Hepatocyte (in vitro differentiated cells): ENCODE results near the gene BCAS3. TPM values are rescaled to one million over a fixed set of nuclear protein-coding genes. Genes with fewer than 3 reads are reported as not detected.
"Not testable (repeated sequence)": the region's sequence is repeated elsewhere in the genome, so short reads cannot be mapped to it uniquely, and the experiment has no call there.

ENCODE experiments used
- DNase-seq: peaks from one replicate; pipeline ENCODE4 v3.0.0-alpha.2; 2016; ENCODE audit warnings: low spot score
- H2AFZ ChIP-seq: fragments of 200-600 bp; sonication (generic); 2 replicates; pipeline ENCODE4 v1.6.0; 2016; ENCODE audit warnings: antibody characterized with exemption, mild to moderate bottlenecking
- H3K27ac ChIP-seq: fragments of 200-600 bp; sonication (generic); 2 replicates; pipeline ENCODE4 v1.5.1; 2016; ENCODE audit warnings: mild to moderate bottlenecking
- H3K27me3 ChIP-seq: fragments of 200-600 bp; sonication (generic); 2 replicates; pipeline ENCODE4 v1.6.1; 2016
- H3K36me3 ChIP-seq: fragments of 200-600 bp; sonication (generic); replicated peaks from 2 replicates; pipeline ENCODE4 v1.5.1; 2016; ENCODE audit warnings: low read depth; ENCODE audit not compliant: insufficient read depth
- H3K4me1 ChIP-seq: fragments of 200-600 bp; sonication (generic); 2 replicates; pipeline ENCODE4 v1.5.1; 2016; ENCODE audit warnings: mild to moderate bottlenecking, moderate library complexity; ENCODE audit not compliant: insufficient read depth
- H3K4me2 ChIP-seq: fragments of 200-600 bp; sonication (generic); 2 replicates; pipeline ENCODE4 v1.6.0; 2016
- H3K4me3 ChIP-seq: fragments of 200-600 bp; sonication (generic); 2 replicates; pipeline ENCODE4 v1.5.1; 2016; ENCODE audit warnings: mild to moderate bottlenecking
- H3K79me2 ChIP-seq: fragments of 200-600 bp; sonication (generic); 2 replicates; pipeline ENCODE4 v1.6.0; 2017; ENCODE audit warnings: mild to moderate bottlenecking
- H3K9me2 ChIP-seq: fragments of 200-600 bp; sonication (generic); replicated peaks from 2 replicates; pipeline ENCODE4 v1.6.0; 2017; ENCODE audit warnings: mild to moderate bottlenecking; ENCODE audit not compliant: insufficient read depth
- H3K9me3 ChIP-seq: fragments of 200-600 bp; sonication (generic); 2 replicates; pipeline ENCODE4 v1.5.1; 2016; ENCODE audit warnings: low read depth, mild to moderate bottlenecking
- H4K20me1 ChIP-seq: fragments of 200-600 bp; sonication (generic); 2 replicates; pipeline ENCODE4 v1.6.0; 2016; ENCODE audit warnings: mild to moderate bottlenecking; ENCODE audit not compliant: insufficient read depth, poor library complexity, severe bottlenecking
- CTCF ChIP-seq: fragments of 200-600 bp; sonication (generic); IDR thresholded peaks from 2 replicates; pipeline ENCODE4 v1.5.1; 2016; ENCODE audit warnings: antibody characterized with exemption, mild to moderate bottlenecking; ENCODE audit not compliant: poor library complexity
- EZH2 ChIP-seq: fragments of 200-600 bp; sonication (generic); IDR thresholded peaks from 2 replicates; pipeline ENCODE4 v1.6.1; 2016; ENCODE audit warnings: antibody characterized with exemption, mild to moderate bottlenecking, borderline replicate concordance
- EZH2phosphoT487 ChIP-seq: fragments of 200-600 bp; sonication (generic); IDR thresholded peaks from one replicate; pipeline ENCODE4 v1.6.1; 2018; ENCODE audit warnings: antibody characterized with exemption, mild to moderate bottlenecking, low read depth, moderate library complexity; ENCODE audit not compliant: unreplicated experiment, severe bottlenecking
- WGBS: methylation state at CpG from one replicate; pipeline ENCODE4 v1.1.6; 2016; ENCODE audit warnings: low lambda C conversion rate; ENCODE audit errors: missing lambda C conversion rate; 5-methylcytosine and 5-hydroxymethylcytosine counted together
- polyA plus RNA-seq: library from polyadenylated mRNA; unstranded; fragments of >200 nt; fragmentation: Nextera tagmentation; extraction: Ambion mirVana; gene quantifications from 2 replicates; pipeline ENCODE4 v1.2.1, GENCODE V29; 2016
- total RNA-seq: library from RNA; depleted of rRNA; stranded (reverse); fragments of >200 nt; gene quantifications from 2 replicates; pipeline ENCODE4 v1.2.3, GENCODE V29; 2014

Gene BCAS3
- total and polyA plus RNA-seq, 2 experiments from 2014 or later = 16.5 to 58.8 TPM

DNA sequence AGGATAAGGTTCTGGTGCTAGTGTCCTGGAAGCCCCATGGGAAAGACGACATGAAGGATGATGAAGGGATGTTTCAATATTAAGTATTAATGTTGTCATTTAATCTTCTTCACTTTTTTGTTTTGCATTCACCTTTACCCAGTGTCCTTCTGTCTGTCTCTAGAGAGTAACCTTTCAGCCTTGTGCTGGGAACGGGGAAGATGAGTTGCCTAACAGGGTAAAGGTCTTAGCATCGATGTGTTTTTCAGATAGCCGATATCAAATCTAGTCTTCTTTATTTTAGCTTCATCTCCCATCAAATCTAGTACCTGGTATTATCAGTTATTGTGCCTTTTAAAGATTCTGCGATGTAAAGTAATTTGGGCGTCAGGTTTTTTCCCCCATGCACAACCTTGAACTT is 125.4 kb downstream of the BCAS3 start:
- H3K4me2 ChIP-seq = no peak overlapping the region
- H3K79me2 ChIP-seq = no peaks in the 10 kb centered on the region
- no peaks in the 10 kb centered on the region for H3K9me2 ChIP-seq
- H3K27me3 ChIP-seq = no peaks in the 10 kb centered on the region
- no peaks in the 10 kb centered on the region for H3K4me1 ChIP-seq
- TF ChIP-seq EZH2 (no peak), EZH2phosphoT487 (no peak), CTCF (no peak)
- H3K9me3 ChIP-seq = no peaks in the 10 kb centered on the region
- H3K27ac ChIP-seq = no peak overlapping the region
- H4K20me1 ChIP-seq = no peaks in the 10 kb centered on the region
- H3K4me3 ChIP-seq = no peak overlapping the region
- no peak overlapping the region for H2AFZ ChIP-seq
- H3K36me3 ChIP-seq = no peaks in the 10 kb centered on the region
- WGBS = 93% methylated on average over 6 of the region's 6 CpGs
- no peak for DNase-seq

DNA sequence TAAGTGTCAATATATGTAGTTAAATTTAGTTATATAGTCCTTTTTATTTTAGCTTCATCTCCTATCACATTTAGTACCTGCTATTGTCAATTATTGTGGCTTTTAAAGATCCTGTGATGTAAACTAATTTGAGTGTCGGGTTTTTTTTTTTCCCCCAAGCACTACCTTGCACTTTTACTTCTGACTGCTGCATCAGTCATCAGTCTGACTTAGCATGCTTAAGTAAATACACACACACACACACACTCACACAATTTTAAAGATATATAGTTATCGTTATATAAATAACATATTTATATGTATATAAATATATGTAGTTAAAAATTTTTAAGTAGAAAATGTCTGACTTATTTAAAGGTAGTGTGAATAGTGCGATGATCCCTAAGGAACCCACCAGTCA is 127.2 kb downstream of the BCAS3 start:
- Histone ChIP-seq H3K36me3 (no peaks in the 10 kb centered on the region), H3K79me2 (no peaks in the 10 kb centered on the region), H3K4me3 (no peak overlapping the region), H3K9me2 (no peaks in the 10 kb centered on the region), H4K20me1 (no peaks in the 10 kb centered on the region), H3K9me3 (no peaks in the 10 kb centered on the region), H3K4me2 (no peak overlapping the region), H3K4me1 (no peaks in the 10 kb centered on the region), H2AFZ (no peak overlapping the region), H3K27me3 (no peaks in the 10 kb centered on the region), H3K27ac (no peak overlapping the region)
- 91% methylated on average over 3 of the region's 3 CpGs for WGBS
- DNase-seq = no peak
- TF ChIP-seq EZH2phosphoT487 (no peak), EZH2 (no peak)

DNA sequence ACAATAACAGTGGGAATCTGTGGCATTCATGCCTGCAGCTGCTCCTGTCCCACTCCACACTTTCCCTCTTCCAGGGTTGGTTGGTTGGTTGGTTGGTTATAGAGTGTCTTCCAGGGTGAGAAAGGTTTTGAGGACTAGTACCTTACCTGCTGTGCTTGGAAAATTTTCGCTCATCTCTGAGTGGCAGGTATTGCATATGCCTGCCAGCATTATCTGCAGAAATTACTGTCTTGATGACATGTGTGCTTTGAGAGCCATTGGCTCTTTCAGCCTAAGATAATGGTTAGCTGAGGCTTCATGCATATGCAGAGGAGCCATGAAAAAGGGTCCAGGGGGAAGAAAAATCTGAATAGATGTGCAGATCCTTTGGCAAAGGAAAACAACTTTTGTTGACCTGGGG is 131.8 kb downstream of the BCAS3 start:
- no peaks in the 10 kb centered on the region for H3K9me2 ChIP-seq
- WGBS = 100% methylated on average over 1 of the region's 1 CpG

GRCh38 chr17:60814941-60815340 is 137.3 kb downstream of the BCAS3 start:
- not testable (repeated sequence) for H3K9me3 ChIP-seq, DNase-seq, H3K4me3 ChIP-seq, H3K36me3 ChIP-seq, H4K20me1 ChIP-seq, H3K4me2 ChIP-seq, H3K27me3 ChIP-seq, H3K27ac ChIP-seq, H3K9me2 ChIP-seq, H3K79me2 ChIP-seq, H3K4me1 ChIP-seq, H2AFZ ChIP-seq
- WGBS = 91% methylated on average over 1 of the region's 2 CpGs

More for the DNA sequence above, 131.8 kb downstream of the BCAS3 start:
- no peak overlapping the region for H2AFZ ChIP-seq
- no peak for DNase-seq
- H3K27ac ChIP-seq = no peak overlapping the region
- H4K20me1 ChIP-seq = no peaks in the 10 kb centered on the region
- H3K4me2 ChIP-seq = no peak overlapping the region
- no peaks in the 10 kb centered on the region for H3K36me3 ChIP-seq
- no peaks in the 10 kb centered on the region for H3K27me3 ChIP-seq
- no peaks in the 10 kb centered on the region for H3K9me3 ChIP-seq
- H3K4me3 ChIP-seq = no peak overlapping the region
- no peaks in the 10 kb centered on the region for H3K4me1 ChIP-seq
- no peak for TF ChIP-seq EZH2
- TF ChIP-seq EZH2phosphoT487 = no peak
- no peak for TF ChIP-seq CTCF
- H3K79me2 ChIP-seq = no peaks in the 10 kb centered on the region
